ENCODE measurements around the gene KIF3A.

The KIF3A gene

DNA sequence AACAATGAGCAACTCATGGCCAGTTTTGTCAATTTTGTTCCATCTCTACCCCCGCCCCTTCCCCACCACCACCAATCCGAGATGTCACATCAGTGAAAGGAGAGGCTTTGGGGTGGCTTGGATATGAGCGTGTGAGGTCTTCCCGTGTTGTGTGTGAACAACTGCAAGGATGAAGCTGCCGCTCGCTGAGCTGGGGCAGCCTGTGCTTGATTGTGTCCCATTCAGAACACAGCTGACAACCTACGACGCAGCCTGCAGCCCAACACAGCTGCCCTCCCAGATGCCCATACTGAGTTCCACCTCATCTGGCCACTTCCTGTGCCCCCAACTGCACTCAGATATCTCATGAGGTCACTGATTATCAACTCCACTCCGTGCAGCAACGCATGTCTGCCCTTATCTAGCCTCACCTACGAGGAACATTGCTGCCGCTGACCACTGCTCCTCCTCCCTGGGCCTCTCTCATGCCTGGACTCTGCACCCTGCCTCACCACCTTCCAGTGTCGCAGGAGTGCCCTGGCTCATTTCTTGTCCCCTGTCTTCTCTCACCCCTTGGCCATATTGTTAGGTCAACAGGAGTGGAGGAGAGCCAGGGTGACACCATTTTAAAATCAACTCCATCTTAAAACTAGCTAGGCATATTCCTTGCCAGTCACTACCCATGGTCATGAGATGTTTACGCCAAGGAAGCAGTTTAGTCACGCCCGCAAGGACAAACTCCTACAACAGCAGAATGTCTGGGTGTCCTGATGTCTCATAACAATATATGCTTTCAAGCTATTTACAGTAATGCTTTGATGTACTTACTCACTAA is 70.8 kb downstream of the KIF3A start:
- TF ChIP-seq, protein P1, sequence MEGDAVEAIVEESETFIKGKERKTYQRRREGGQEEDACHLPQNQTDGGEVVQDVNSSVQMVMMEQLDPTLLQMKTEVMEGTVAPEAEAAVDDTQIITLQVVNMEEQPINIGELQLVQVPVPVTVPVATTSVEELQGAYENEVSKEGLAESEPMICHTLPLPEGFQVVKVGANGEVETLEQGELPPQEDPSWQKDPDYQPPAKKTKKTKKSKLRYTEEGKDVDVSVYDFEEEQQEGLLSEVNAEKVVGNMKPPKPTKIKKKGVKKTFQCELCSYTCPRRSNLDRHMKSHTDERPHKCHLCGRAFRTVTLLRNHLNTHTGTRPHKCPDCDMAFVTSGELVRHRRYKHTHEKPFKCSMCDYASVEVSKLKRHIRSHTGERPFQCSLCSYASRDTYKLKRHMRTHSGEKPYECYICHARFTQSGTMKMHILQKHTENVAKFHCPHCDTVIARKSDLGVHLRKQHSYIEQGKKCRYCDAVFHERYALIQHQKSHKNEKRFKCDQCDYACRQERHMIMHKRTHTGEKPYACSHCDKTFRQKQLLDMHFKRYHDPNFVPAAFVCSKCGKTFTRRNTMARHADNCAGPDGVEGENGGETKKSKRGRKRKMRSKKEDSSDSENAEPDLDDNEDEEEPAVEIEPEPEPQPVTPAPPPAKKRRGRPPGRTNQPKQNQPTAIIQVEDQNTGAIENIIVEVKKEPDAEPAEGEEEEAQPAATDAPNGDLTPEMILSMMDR (IDR thresholded peaks at IDR 0.05; ENCODE audit: control insufficient read depth, insufficient read depth, low read depth, low read length, missing control alignments), result no peak
- no peak for DNase-seq (ENCODE audit: low read depth)
- H3K4me3 ChIP-seq (ENCODE audit: control insufficient read depth, low read depth, low read length), result no peak overlapping the region

DNA sequence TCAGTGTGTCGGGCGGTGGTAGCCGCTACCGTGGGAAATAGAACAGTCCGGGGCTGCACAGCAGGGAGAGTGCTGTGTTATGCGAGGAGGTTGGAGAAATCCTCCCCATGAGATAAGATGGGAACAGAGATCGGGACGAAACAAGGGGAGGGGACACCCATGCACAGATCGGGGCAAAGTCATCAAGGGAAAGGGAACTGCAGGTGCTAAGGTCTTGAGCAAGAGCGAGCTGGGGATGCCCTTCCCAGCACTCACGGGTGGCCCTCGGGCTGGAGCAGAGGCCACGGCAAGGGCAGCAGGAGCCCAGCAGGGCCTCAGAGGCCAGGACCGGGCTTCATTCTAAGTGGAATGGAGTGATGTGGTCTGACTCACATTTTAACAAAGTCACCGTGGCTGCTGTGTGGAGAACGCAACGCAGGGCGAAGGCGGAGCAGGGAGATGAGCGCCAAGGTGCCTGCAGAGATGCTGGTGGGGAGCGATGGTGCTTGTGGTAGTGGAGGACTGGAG is 71.7 kb downstream of the KIF3A start:
- no peak for DNase-seq (ENCODE audit: low read depth)
- TF ChIP-seq, protein P1 (IDR thresholded peaks at IDR 0.05; ENCODE audit: control insufficient read depth, insufficient read depth, low read depth, low read length, missing control alignments), result no peak
- no peak overlapping the region for H3K4me3 ChIP-seq (ENCODE audit: control insufficient read depth, low read depth, low read length)

DNA sequence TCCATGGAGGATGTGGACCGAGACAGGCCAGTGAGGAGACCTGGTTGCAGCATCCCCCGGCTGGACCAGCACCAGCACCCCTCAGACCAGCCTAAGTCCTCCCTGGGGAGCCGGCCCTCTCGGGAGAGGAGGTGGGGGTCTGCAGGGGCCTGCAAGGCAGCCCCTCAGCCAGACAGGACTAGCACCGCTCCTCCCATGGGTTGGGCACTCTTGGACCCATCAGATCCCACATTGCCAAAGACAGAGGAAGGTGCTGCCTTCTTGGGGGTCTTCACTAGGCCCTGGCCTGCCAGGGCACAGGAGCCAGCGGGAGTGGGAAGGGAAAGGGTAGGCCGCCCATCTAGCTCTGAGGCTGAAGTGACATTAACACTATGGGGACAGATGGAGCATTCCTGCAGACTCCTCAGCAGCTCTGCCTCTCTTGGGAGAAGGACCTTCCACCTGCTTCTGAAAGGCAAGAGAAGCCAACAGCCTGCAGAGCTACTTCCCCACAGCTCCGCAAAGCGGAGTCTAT is 72.6 kb downstream of the KIF3A start:
- DNase-seq (ENCODE audit: low read depth), result no peak
- TF ChIP-seq, protein P1 (IDR thresholded peaks at IDR 0.05; ENCODE audit: control insufficient read depth, insufficient read depth, low read depth, low read length, missing control alignments), result no peak
- H3K4me3 ChIP-seq (ENCODE audit: control insufficient read depth, low read depth, low read length), result no peak overlapping the region

DNA sequence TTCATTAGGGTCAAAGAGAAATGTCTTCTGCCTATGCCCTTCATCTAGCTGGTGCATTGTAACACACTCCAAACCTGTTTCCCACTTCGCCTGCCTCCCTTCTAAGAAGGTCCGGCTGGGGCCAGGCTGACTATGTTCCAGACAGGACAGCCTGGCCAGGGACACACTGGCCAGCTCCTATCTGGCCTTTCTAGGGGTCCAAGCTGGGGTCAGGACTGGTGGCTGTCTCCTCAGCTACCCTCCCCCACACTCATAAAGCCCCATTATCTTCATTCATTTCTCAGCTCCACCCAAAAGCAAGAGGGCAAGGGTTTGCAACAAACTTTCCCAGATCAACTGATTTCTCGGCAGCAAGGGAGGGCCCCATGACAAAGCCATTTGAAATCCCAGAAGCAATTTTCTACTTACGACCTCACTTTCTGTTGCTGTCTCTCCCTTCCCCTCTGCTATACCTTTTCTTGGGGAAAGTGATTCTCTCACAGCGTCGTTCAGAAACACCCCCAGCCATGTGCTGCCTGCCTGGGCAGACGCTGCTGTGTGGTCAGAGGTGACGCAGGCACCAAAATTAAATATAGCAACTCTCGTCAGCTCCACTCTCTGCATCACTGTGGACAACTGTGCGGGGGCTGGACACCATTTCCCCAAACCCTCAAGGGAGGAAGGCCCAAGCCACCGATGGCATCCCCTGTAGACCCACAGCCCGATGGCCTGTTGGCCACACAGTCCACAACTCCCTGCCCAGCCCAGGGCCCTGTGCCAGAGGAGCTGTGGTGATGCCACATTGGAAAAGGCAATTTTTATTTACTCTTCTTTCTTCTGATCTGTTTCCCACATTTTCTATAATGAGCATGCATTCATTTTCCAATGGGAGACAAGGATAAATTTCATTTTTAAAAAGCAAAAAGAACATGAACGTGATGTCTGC is 73.3 kb downstream of the KIF3A start:
- no peak for DNase-seq (ENCODE audit: low read depth)
- H3K4me3 ChIP-seq (ENCODE audit: control insufficient read depth, low read depth, low read length), result no peak overlapping the region
- TF ChIP-seq, protein P1 (IDR thresholded peaks at IDR 0.05; ENCODE audit: control insufficient read depth, insufficient read depth, low read depth, low read length, missing control alignments), result no peak

DNA sequence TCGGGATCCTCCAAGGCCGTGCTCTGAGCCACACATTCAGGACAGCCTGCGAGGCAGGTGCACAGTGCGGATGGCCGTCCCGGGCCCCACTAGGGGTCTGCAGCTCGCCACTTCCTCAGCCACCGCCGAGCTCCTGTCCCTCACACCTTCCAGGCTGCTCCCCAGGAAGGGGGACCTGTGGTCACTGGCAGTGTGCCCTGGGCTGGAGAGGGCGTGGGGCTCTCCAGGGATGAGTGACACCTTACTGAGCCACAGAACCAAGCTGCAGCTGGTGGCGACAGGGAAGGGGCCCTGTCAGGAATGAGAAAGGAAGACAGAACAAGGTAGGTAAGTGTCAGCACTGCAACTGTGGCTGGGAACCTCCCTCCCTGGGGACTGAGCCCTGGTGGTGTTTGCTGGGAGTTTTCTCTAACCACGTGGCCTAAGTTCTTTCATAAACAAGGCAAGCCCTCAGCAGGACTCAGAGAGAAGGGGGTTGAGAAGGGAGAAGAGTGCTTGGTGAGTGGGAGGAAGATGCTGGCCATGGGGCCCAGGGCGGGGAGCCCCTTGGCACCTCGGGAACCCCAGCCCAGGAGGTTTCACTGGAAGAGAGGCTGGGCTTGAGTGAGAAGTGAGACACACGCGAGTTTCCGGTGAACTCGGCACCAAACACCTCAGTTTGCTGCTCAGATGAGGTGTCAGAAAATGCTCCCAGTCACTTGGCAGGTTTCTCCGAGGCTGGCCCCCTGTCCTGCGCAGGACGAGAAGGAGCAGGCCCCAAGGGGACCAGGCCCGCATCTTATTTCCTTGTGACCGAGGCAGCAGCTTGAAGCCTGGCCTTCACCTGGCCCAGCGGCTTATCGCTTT is 74.2 kb downstream of the KIF3A start:
- no peak overlapping the region for H3K4me3 ChIP-seq (ENCODE audit: control insufficient read depth, low read depth, low read length)
- TF ChIP-seq, protein P1 (IDR thresholded peaks at IDR 0.05; ENCODE audit: control insufficient read depth, insufficient read depth, low read depth, low read length, missing control alignments), result no peak
- no peak for DNase-seq (ENCODE audit: low read depth)

DNA sequence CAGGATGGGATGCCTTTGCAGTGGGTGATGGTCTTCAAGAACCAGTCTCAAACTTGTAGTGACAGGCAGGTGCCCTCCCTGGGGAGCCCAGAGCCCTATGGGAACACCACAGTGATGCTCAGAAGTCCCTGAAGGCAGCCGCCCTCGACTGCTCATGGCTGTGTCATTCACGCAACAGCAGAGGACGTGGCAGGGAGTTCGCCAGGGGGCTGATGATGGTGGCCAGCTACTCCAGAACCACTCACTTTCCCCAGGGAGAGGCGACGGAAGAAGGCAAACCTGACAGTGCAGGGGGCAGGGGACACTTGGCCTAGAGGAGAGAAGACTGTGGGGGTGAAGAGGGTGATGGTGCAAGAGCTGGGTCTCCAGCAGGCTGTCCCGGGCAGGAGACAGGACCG is 75.3 kb downstream of the KIF3A start:
- TF ChIP-seq, protein P1 (IDR thresholded peaks at IDR 0.05; ENCODE audit: control insufficient read depth, insufficient read depth, low read depth, low read length, missing control alignments), result no peak
- no peak for DNase-seq (ENCODE audit: low read depth)
- H3K4me3 ChIP-seq (ENCODE audit: control insufficient read depth, low read depth, low read length), result no peak overlapping the region
